NCI-H774 (cell line): ENCODE results near the gene MCM5.
"Not testable (repeated sequence)": the region's sequence is repeated elsewhere in the genome, so short reads cannot be mapped to it uniquely, and the experiment has no call there.

Experiments used
- DNase-seq: peaks from one replicate; lab custom pipeline; 2025; lab: John Stamatoyannopoulos, UW

The MCM5 gene

GRCh38 chr22:35452351-35452781 lies 52.4 kb downstream of the MCM5 start:
- DNase-seq, result no peak

- no peak for DNase-seq
Measured at GRCh38 chr22:35452810-35453743, 53.1 kb downstream of the MCM5 start.

- no peak for DNase-seq
Measured at GRCh38 chr22:35454416-35455054, 54.6 kb downstream of the MCM5 start.

GRCh38 chr22:35455529-35455928 lies 55.6 kb downstream of the MCM5 start:
- DNase-seq, result no peak

GRCh38 chr22:35456757-35457156 lies 56.8 kb downstream of the MCM5 start:
- no peak for DNase-seq

- DNase-seq, result no peak
Measured at GRCh38 chr22:35457729-35458546, 58.0 kb downstream of the MCM5 start.

GRCh38 chr22:35458547-35459422 lies 58.8 kb downstream of the MCM5 start:
- DNase-seq, result no peak

GRCh38 chr22:35459423-35459894 lies 59.5 kb downstream of the MCM5 start:
- no peak for DNase-seq

GRCh38 chr22:35459976-35460375 lies 60.0 kb downstream of the MCM5 start:
- DNase-seq, result not testable (repeated sequence)

- DNase-seq, result no peak
Measured at GRCh38 chr22:35460688-35461087, 60.7 kb downstream of the MCM5 start.

GRCh38 chr22:35462498-35463230 lies 62.7 kb downstream of the MCM5 start:
- DNase-seq, result no peak

- no peak for DNase-seq
Measured at GRCh38 chr22:35463231-35463933, 63.4 kb downstream of the MCM5 start.

- DNase-seq, result no peak
Measured at GRCh38 chr22:35464399-35464798, 64.5 kb downstream of the MCM5 start.

- no peak for DNase-seq
Measured at GRCh38 chr22:35465109-35465701, 65.3 kb downstream of the MCM5 start.

GRCh38 chr22:35467681-35468434 lies 67.9 kb downstream of the MCM5 start:
- DNase-seq, result no peak

- DNase-seq, result no peak
Measured at GRCh38 chr22:35470903-35471321, 71.0 kb downstream of the MCM5 start.

- not testable (repeated sequence) for DNase-seq
Measured at GRCh38 chr22:35471566-35471965, 71.6 kb downstream of the MCM5 start.

GRCh38 chr22:35472488-35472887 lies 72.5 kb downstream of the MCM5 start:
- no peak for DNase-seq

GRCh38 chr22:35473971-35474370 lies 74.0 kb downstream of the MCM5 start:
- no peak for DNase-seq
